ENCODE data around the gene CBR1. TPM values are rescaled to one million over a fixed set of nuclear protein-coding genes. Genes with fewer than 3 reads are reported as not detected.

The CBR1 gene
- 100 to 1,000 TPM; 159 to 406 (median 222) TPM for total RNA-seq

DNA sequence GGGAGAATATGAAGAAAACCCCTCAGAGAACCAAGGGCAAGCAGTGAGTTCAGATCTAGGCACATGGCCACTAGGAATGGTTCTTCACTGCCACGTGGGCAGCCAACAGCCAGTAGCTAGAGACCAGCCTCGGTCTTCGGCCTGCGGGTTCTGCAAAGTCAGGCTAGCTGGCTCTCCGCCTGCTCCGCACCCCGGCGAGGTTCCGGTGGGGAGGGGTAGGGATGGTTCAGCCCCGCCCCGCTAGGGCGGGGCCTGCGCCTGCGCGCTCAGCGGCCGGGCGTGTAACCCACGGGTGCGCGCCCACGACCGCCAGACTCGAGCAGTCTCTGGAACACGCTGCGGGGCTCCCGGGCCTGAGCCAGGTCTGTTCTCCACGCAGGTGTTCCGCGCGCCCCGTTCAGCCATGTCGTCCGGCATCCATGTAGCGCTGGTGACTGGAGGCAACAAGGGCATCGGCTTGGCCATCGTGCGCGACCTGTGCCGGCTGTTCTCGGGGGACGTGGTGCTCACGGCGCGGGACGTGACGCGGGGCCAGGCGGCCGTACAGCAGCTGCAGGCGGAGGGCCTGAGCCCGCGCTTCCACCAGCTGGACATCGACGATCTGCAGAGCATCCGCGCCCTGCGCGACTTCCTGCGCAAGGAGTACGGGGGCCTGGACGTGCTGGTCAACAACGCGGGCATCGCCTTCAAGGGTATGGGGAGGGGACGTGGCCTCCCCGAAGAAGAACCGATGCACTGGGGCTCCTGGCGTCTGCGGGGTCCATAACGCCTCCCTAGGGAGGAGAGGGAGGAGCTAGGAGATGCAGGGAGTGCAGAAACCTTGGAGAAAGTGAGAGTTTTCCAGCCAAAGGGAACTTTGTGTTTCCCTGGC, at the start of gene CBR1:
Gene CBR1, plus strand, starts transcription at position 312 of the 871 bp plus-strand sequence. Its CDS starts 92 bp downstream, at position 404.
- Histone ChIP-seq H3K4me1 (peaks cover 0 to 55% (median 31%) of the 10 kb centered on the region in 4 donors), H3K4me3 (peak within 1 kb of the TSS; percentile 51 to 81 (median 72)), H3K9me3 (peaks cover 0 to 3% (median 0%) of the 10 kb centered on the region in 4 donors), H3K36me3 (peaks cover 0 to 20% (median 6%) of the 10 kb centered on the region in 3 donors), H3K27me3 (no peaks in the 10 kb centered on the region), H3K27ac (peak within 1 kb of the TSS; percentile 55 to 88 (median 80))
- TF ChIP-seq POLR2A (IDR thresholded peaks at IDR 0.05) = peak; percentile 80 to 93
- TF ChIP-seq EP300 (IDR thresholded peaks at IDR 0.05) = peak; percentile 46 to 94
- TF ChIP-seq, protein P1, sequence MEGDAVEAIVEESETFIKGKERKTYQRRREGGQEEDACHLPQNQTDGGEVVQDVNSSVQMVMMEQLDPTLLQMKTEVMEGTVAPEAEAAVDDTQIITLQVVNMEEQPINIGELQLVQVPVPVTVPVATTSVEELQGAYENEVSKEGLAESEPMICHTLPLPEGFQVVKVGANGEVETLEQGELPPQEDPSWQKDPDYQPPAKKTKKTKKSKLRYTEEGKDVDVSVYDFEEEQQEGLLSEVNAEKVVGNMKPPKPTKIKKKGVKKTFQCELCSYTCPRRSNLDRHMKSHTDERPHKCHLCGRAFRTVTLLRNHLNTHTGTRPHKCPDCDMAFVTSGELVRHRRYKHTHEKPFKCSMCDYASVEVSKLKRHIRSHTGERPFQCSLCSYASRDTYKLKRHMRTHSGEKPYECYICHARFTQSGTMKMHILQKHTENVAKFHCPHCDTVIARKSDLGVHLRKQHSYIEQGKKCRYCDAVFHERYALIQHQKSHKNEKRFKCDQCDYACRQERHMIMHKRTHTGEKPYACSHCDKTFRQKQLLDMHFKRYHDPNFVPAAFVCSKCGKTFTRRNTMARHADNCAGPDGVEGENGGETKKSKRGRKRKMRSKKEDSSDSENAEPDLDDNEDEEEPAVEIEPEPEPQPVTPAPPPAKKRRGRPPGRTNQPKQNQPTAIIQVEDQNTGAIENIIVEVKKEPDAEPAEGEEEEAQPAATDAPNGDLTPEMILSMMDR (IDR thresholded peaks at IDR 0.05) = peak in 2 of 5 experiments; percentile 22 to 48
- WGBS, 2 donors = 0 to 1% methylated on average over 39 to 56 of the region's 71 CpGs
- DNase-seq (ENCODE audit: low spot score in 2 of 2) = peak; percentile 74 to 88

DNA sequence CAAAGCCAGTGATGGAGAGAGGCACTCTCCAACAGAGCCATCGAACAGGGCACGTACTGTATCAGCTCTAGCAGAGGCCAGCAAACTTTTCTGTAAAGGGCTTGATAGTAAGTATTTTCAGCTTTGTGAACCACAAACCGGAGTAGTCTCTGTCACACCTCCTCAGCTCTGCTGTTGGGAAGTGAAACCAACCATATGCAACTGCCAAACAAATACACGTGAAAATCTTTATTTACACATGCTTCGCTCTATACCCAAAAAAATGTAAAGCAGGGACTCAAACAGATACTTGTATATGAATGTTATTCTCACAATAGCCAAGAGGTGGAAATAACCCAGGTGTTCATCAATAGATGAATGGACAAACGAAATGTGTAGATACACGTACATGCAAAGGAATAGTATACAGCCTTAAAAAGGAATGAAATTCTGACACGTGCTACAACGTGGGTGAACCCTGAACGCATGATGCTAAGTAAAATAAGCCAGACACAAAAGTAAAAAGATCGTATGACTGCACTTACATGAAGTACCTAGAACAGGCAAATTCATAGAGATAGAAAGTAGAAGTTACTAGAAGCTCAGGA, 48.5 kb upstream of the CBR1 start:
- H3K36me3 ChIP-seq = no peaks in the 10 kb centered on the region
- WGBS, 2 donors = 90 to 92% methylated on average over 11 of the region's 11 CpGs
- no peak for TF ChIP-seq EP300 (IDR thresholded peaks at IDR 0.05)
- TF ChIP-seq, protein P1 (IDR thresholded peaks at IDR 0.05) = no peak
- TF ChIP-seq POLR2A (IDR thresholded peaks at IDR 0.05) = no peak
- no peaks in the 10 kb centered on the region for H3K9me3 ChIP-seq
- H3K4me3 ChIP-seq = no peak overlapping the region
- DNase-seq (ENCODE audit: low spot score in 2 of 2) = no peak
- peaks cover 0 to 6% (median 0%) of the 10 kb centered on the region in 4 donors for H3K4me1 ChIP-seq
- H3K27ac ChIP-seq = no peak overlapping the region
- no peaks in the 10 kb centered on the region for H3K27me3 ChIP-seq

DNA sequence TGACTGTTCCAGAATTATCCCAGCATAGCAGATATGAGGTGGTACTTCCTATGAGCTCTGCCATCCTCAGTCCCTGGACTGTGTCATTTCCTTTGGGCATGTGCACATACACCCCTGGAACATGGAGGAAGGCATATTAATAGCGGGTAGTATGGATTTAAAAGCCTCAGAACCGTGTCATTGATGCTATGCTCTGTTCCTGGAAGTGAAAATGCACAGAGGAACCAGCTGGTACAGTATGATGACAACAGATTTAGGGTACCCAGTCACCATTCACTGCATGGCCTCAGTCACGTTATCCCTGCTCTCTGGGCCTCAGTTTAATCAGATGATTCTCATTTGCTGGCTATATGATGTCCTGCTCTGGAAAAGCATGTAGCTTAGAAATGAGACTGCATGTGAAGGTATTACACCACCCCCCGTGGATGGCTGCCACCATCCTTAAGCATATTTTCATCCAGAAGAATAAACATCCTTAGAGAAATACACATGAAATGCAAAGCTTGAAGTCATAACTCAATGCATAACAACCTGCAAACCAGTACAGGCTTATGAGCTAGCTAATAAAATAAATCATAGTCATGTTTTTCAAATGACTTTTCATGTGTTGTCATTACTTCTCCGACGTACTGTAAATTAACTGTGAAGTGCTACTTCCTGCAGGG, 47.3 kb upstream of the CBR1 start:
- Histone ChIP-seq H3K27me3 (no peaks in the 10 kb centered on the region), H3K9me3 (no peaks in the 10 kb centered on the region), H3K4me1 (peaks cover 0 to 6% (median 0%) of the 10 kb centered on the region in 4 donors), H3K36me3 (no peaks in the 10 kb centered on the region), H3K4me3 (no peak overlapping the region), H3K27ac (no peak overlapping the region)
- TF ChIP-seq, protein P1 (IDR thresholded peaks at IDR 0.05) = no peak
- TF ChIP-seq EP300 (IDR thresholded peaks at IDR 0.05) (no peak), POLR2A (IDR thresholded peaks at IDR 0.05) (no peak)
- no peak for DNase-seq (ENCODE audit: low spot score in 2 of 2)
- WGBS, 2 donors = 55 to 56% methylated on average over 6 of the region's 6 CpGs

DNA sequence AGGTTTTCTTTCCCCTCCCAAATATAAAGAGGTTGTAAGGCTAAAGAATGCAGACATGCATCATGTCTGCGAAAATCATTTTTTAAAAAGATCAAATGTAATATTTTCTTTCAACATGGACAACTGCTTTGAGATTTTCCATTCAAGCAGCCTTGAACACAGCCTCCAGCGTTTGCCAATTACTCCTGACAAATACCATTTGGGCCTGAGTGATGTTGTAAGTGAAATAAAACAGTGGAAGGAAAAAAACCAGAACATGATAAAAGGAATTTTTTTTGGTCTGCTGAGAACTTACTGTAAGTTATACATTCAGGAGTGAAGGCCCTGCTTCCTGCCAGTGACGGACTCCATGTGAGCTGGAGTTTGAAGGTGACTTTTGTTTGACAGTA, 46.7 kb upstream of the CBR1 start:
- WGBS, 2 donors = 59 to 63% methylated on average over 3 of the region's 3 CpGs
- H3K4me1 ChIP-seq = peaks cover 0 to 6% (median 0%) of the 10 kb centered on the region in 4 donors
- H3K27me3 ChIP-seq = no peaks in the 10 kb centered on the region
- no peaks in the 10 kb centered on the region for H3K9me3 ChIP-seq
- DNase-seq (ENCODE audit: low spot score in 2 of 2) = no peak
- TF ChIP-seq EP300 (IDR thresholded peaks at IDR 0.05) (no peak), POLR2A (IDR thresholded peaks at IDR 0.05) (no peak)
- TF ChIP-seq, protein P1 (IDR thresholded peaks at IDR 0.05) = no peak
- no peak overlapping the region for H3K27ac ChIP-seq
- H3K4me3 ChIP-seq = no peak overlapping the region
- H3K36me3 ChIP-seq = no peaks in the 10 kb centered on the region
